A673 (cell line): ENCODE data around the gene CHDH. TPM values are rescaled to one million over a fixed set of nuclear protein-coding genes. Genes with fewer than 3 reads are reported as not detected.

Experiments used
- BruUV-seq: library from RNA; stranded (reverse); fragments of 400-500 nt; replicated peaks from 2 replicates; lab custom pipeline; 2021; lab: Mats Ljungman, UMichigan
- CTCF ChIA-PET: fragments of 300-600 bp; sonication (Branson Sonifier 250); formaldehyde crosslinking; loops from one replicate; lab custom pipeline; 2022; ENCODE audit warnings: antibody characterized with exemption; lab: Charles Lee
- POLR2A ChIA-PET: fragments of 300-600 bp; sonication (Branson Sonifier 250); formaldehyde crosslinking; loops from one replicate; lab custom pipeline; 2022; ENCODE audit warnings: antibody characterized with exemption; ENCODE audit not compliant: low non-redundant PET; lab: Charles Lee
- DNase-seq: peaks from one replicate; pipeline ENCODE4 v3.0.0-alpha.2; 2015; ENCODE audit warnings: low spot score
- H3K27ac ChIP-seq: fragments of 200-600 bp; sonication (generic); 2 replicates; pipeline ENCODE4 v1.5.1; 2016; ENCODE audit warnings: mixed run types, low read depth, mild to moderate bottlenecking, mixed read lengths, antibody characterized with exemption, low read length; ENCODE audit not compliant: poor library complexity, severe bottlenecking
- H3K27me3 ChIP-seq: fragments of 200-600 bp; sonication (generic); replicated peaks from 2 replicates; pipeline ENCODE4 v1.6.1; 2017; ENCODE audit warnings: mixed run types, low read depth, mild to moderate bottlenecking, mixed read lengths, antibody characterized with exemption, low read length; ENCODE audit not compliant: insufficient read depth, poor library complexity
- H3K36me3 ChIP-seq: fragments of 200-600 bp; sonication (generic); 2 replicates; pipeline ENCODE4 v1.6.1; 2016; ENCODE audit warnings: mixed run types, mild to moderate bottlenecking, mixed read lengths, antibody characterized with exemption, low read length; ENCODE audit not compliant: insufficient read depth, poor library complexity, severe bottlenecking
- H3K4me1 ChIP-seq: fragments of 200-600 bp; sonication (generic); 2 replicates; pipeline ENCODE4 v1.6.1; 2017; ENCODE audit warnings: mixed run types, mild to moderate bottlenecking, mixed read lengths, antibody characterized with exemption, low read length; ENCODE audit not compliant: insufficient read depth, poor library complexity, severe bottlenecking
- H3K4me3 ChIP-seq: fragments of 200-600 bp; sonication (generic); 2 replicates; pipeline ENCODE4 v1.5.1; 2016; ENCODE audit warnings: low read depth, mixed run types, mild to moderate bottlenecking, mixed read lengths, low read length; ENCODE audit not compliant: poor library complexity, severe bottlenecking
- H3K9me3 ChIP-seq: fragments of 200-600 bp; sonication (generic); 2 replicates; pipeline ENCODE4 v1.6.1; 2016; ENCODE audit warnings: mixed run types, low read depth, mild to moderate bottlenecking, mixed read lengths, antibody characterized with exemption, low read length; ENCODE audit not compliant: poor library complexity, severe bottlenecking
- EZH2 ChIP-seq: fragments of 200-600 bp; sonication (generic); IDR thresholded peaks from 2 replicates; pipeline ENCODE4 v1.6.1; 2017; ENCODE audit warnings: borderline replicate concordance, low read depth, mild to moderate bottlenecking, mixed read lengths, antibody characterized with exemption, low read length; ENCODE audit not compliant: poor library complexity, severe bottlenecking
- intact Hi-C: fragments of 100-400 bp; cut with micrococcal nuclease; formaldehyde crosslinking; loops from one replicate; pipeline ENCODE4 v1.10.0; 2022; ENCODE audit not compliant: unreplicated experiment
- total RNA-seq: library from RNA; stranded (reverse); gene quantifications from 2 replicates; pipeline ENCODE4 v1.2.3, GENCODE V29; 2021
- TF ChIP-seq, protein P1 (sequence below): fragments of 300-800, 200-600 bp; sonication (generic); conservative IDR thresholded peaks from 2 replicates; pipeline ENCODE4 v1.5.1; 2017; ENCODE audit warnings: low read depth, mild to moderate bottlenecking, antibody characterized with exemption, low read length, moderate library complexity, mixed read lengths

The CHDH gene
- total RNA-seq, 1 experiment from 2014 or later, result not detected

DNA sequence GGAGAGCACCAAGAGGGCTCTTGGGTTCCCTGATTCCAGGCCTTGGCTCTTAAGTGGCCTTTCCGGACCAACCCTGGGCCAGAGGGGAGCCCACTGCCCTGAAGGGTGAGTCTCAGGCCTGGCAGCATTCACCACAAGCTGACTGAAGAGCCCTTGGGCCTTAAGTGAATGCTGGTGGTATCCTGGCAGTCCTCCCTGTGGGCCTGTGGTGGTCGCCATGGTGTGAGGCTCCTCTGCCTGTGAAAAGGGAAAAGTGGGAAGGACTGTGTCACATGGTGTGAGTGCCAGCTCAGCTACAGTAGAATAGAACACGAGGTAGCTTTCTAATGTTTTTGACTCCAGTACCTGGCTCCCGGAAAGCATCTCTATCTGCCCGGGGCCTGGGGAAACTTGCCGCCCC, 15.3 kb downstream of the CHDH start:
- Histone ChIP-seq H3K9me3 (no peaks in the 10 kb centered on the region), H3K4me1 (no peaks in the 10 kb centered on the region), H3K36me3 (no peaks in the 10 kb centered on the region), H3K27ac (no peak overlapping the region), H3K27me3 (no peaks in the 10 kb centered on the region), H3K4me3 (no peak overlapping the region)
- intact Hi-C loops, result no loop called here
- ChIA-PET CTCF (no interaction called here), POLR2A (no interaction called here)
- no peak for TF ChIP-seq EZH2
- no TSS peak for BruUV-seq
- no peak for DNase-seq

DNA sequence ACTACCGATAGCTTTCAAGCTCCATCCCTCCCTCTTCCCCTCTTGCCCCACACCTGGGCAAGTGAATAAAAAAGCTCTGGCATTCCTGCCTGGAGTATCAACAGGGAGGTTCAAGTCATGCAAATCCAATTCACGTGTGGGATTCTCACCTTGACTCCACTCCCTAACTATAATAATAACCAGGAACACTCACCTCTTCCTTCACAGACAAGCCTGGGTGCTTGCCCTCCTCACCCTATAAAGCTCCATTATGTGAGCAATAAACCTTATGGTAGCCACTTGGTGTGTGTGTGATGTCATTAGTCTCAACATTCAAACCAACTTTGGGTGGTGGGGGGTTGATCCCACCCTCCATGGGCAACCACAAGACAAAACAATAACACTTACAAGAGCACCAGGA, 16.6 kb downstream of the CHDH start:
- Histone ChIP-seq H3K27me3 (no peaks in the 10 kb centered on the region), H3K4me3 (no peak overlapping the region), H3K36me3 (no peaks in the 10 kb centered on the region), H3K9me3 (no peaks in the 10 kb centered on the region), H3K4me1 (no peaks in the 10 kb centered on the region), H3K27ac (no peak overlapping the region)
- TF ChIP-seq, protein P1, sequence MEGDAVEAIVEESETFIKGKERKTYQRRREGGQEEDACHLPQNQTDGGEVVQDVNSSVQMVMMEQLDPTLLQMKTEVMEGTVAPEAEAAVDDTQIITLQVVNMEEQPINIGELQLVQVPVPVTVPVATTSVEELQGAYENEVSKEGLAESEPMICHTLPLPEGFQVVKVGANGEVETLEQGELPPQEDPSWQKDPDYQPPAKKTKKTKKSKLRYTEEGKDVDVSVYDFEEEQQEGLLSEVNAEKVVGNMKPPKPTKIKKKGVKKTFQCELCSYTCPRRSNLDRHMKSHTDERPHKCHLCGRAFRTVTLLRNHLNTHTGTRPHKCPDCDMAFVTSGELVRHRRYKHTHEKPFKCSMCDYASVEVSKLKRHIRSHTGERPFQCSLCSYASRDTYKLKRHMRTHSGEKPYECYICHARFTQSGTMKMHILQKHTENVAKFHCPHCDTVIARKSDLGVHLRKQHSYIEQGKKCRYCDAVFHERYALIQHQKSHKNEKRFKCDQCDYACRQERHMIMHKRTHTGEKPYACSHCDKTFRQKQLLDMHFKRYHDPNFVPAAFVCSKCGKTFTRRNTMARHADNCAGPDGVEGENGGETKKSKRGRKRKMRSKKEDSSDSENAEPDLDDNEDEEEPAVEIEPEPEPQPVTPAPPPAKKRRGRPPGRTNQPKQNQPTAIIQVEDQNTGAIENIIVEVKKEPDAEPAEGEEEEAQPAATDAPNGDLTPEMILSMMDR, result no peak
- no peak for TF ChIP-seq EZH2
- intact Hi-C loops, result no loop called here
- CTCF ChIA-PET, result no interaction called here
- POLR2A ChIA-PET, result no interaction called here
- no peak for DNase-seq
- no TSS peak for BruUV-seq

DNA sequence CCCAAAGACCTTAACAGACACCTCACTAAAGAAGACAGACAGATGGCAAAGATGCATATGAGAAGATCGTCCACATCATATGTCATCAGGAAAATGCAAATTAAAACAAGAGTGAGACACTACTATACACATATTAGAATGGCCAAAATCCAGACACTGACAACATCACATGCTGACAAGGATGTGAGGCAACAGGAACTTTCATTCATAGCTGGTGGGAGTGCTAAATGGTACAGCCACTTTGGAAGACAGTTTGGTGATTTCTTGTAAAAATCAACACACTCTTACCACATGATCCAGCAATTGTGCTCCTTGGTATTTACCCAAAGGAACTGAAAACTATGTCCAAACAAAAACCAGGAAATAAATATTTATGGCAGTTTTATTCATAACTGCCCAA, 17.6 kb downstream of the CHDH start:
- CTCF ChIA-PET, result no interaction called here
- intact Hi-C loops, result no loop called here

DNA sequence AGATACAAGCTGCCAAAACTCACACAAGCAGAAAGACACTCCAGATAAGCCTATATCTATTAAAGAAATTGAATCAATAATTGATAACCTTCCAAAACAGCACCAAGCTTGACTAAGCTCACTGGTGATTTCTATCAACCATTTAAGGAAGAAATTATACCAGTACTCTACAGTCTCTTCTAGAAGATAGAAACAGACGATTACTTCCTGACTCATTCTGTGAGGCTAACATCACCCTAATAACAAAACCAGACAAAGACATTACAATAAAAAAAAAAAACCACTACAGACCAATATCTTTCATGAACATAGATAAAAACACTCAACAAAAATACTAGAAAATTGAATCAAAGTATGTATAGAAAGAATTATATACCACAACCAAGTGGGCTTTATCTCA, 20.2 kb downstream of the CHDH start:
- POLR2A ChIA-PET, result no interaction called here
- no peak for DNase-seq
- intact Hi-C loops, result no loop called here
- Histone ChIP-seq H3K4me3 (no peak overlapping the region), H3K9me3 (no peaks in the 10 kb centered on the region), H3K4me1 (no peaks in the 10 kb centered on the region), H3K36me3 (no peaks in the 10 kb centered on the region), H3K27ac (no peak overlapping the region), H3K27me3 (no peaks in the 10 kb centered on the region)
- no peak for TF ChIP-seq EZH2
- TF ChIP-seq, protein P1, result no peak
- CTCF ChIA-PET, result no interaction called here
- BruUV-seq, result no TSS peak

More for the DNA sequence above, 17.6 kb downstream of the CHDH start:
- no peak for DNase-seq
- POLR2A ChIA-PET, result no interaction called here
- TF ChIP-seq, protein P1, result no peak
- no peak for TF ChIP-seq EZH2
- Histone ChIP-seq H3K36me3 (no peaks in the 10 kb centered on the region), H3K4me1 (no peaks in the 10 kb centered on the region), H3K4me3 (no peak overlapping the region), H3K27ac (no peak overlapping the region), H3K27me3 (no peaks in the 10 kb centered on the region), H3K9me3 (no peaks in the 10 kb centered on the region)
- BruUV-seq, result no TSS peak
